HG03354 (cell line): ENCODE results near the gene SHCBP1L.
"Not testable (repeated sequence)": the region's sequence is repeated elsewhere in the genome, so short reads cannot be mapped to it uniquely, and the experiment has no call there.

Experiments used
- ATAC-seq: cut with Tn5 transposase; IDR thresholded peaks from one replicate; pipeline ENCODE4 v1.9.1; 2021; ENCODE audit warnings: mild to moderate bottlenecking; ENCODE audit not compliant: unreplicated experiment, poor library complexity, severe bottlenecking

Gene SHCBP1L

DNA sequence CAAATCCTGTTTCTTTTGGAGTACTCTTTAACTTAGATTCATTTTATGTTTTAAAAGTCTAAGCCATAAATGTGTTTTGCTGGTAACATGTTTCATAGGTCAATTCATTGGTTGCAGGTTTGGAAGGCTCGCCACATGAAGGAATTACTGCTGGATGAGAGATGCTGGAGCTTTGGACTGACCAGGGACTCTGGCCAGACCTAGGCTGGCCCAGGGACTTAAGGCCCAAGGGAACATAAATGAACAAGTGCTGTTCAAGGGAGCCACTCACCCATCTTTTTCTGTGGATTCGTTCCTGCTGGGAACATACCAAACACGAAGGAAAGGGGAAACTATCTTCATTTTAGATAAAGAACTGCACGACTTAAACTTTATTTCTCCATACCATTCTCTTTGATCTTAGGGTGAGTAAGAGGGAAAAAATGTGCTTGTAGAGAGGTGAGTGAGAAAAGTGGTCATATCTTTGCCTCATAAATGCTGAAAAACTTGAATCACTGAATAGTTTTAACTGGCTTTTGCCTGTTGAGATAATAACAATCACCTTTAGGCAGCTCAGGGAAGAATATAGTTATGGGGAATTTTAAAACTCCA, 15.3 kb upstream of the SHCBP1L start:
- no peak for ATAC-seq

DNA sequence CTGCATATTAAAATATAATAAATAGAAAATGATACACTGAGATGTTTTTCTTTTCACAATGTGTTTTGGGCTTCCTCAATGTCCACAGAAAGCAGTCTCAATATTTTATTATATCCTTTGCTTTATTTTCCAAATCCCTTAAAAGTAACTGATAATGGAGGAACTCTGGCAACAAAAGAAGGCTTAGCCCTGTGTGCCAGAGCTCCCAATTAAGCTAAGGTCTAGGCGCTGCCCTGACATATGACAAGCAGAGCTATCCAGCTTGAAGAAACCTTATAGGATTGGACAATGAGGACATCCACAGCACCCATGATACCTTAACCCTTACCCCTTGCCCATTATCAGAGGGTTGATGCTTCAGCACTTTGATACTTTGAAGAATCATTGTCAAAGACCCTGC, 12.9 kb upstream of the SHCBP1L start:
- ATAC-seq: no peak

DNA sequence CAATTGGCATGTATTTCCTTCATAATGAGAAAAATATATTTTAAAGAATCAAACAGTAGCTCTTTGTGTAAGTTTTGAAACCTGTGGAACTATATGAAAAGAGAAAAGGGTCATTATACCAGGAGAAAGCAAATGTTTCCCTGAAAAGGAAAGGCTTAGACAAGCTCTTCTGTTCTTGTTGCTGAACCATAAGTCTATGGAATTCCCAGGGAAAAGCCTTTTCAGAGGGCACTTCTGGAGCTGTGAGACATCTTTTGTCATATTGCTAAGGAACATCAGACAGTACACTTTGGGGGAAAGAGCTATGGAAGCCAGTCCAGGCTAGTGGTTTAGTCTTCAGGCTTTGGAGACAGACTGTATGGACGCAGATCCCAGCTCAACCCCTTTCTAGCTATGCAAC, 12.1 kb upstream of the SHCBP1L start:
- ATAC-seq: no peak

DNA sequence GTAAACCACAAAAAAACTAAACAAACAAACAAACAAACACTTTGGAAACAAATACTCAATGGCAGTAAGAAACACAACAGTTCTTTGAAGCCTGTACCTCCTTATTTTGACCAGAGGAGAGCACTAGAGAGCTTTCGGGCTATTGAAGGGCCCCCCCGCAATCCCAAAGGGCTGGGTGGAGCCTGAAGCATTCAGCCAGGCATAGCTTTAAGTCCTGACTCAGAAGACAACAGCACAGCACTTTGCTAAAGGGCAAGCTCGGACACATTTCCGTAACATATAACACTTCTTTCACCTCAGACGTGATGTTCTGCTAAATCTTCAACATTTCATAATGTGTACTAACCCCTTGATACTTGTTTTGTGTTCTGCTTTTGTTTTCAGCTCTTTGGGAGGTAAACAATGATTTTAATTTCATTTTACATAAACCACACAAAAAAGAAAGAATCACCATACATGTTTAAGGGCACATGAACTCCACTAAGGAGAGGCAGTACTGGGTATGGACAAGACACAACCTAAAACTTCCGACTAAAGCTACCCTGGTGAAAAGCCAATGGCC, 9.7 kb upstream of the SHCBP1L start:
- peak; percentile 90 for ATAC-seq

DNA sequence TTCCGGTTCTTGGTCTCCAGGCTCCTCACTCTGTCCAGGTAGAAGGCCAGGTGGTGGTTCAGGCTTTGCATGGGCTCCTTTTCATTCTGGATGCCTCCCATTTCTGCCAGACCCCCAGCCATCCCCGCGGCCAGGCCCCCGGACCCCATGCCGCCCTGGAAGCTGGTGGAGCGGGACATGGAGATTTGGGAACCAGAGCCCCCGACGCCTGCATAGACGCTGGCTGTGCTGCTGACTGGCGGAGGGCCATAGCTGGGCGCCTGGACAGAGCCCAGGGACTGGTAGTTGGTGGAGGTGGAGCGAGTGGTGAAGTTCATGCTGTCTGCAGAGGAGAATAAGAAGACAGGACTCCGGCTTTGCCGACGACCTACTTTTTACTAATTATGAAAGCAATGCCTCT, 7.1 kb upstream of the SHCBP1L start:
- no peak for ATAC-seq

DNA sequence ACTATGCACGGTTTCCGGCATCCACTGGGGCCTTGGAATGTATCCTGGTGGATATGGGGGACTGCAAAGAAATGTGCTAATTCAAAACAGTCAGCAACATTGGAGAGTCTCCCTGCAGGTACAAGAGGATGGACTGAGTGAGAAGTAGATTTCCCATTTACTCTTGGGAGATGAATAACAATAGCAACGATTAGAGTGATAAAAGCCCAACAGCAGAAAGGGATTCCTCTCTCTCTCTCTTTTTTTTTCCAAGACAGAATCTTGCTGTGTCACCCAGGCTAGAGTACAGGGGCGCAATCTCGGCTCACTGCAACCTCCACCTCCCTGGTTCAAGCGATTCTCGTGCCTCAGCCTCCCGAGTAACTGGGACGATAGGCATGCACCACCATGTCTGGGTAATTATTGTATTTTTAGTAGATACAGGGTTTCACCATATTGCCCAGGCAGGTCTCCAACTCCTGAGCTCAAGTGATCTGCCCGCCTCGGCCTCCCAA, 5.0 kb upstream of the SHCBP1L start:
- ATAC-seq: no peak

DNA sequence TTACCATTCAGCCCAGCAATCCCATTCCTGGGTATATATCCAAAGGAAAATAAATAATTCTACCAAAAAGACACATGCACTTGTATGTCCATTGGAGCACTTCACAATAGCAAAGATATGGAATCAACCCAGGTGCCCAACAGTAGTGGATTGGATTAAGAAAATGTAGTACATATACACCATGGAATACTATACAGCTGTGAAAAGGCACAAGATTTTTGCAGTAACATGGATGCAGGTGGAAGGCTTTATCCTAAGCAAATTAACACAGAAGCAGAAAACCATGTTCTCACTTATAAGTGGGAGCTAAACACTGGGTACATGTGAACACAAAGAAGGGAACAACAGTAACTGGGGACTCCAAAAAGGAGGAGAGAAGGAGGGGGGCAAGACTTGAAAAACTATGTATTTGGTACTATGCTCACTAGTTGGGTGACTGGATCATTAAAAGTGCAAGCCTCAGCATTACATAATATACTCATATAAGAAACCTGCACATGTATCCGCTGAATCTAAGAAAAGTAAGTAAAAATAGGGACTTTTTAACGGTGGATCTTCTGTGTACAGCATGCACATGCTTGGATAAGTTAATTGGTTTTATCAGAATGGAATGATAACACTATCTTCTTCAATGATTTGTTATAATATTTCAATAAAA, 3.9 kb upstream of the SHCBP1L start:
- no peak for ATAC-seq

DNA sequence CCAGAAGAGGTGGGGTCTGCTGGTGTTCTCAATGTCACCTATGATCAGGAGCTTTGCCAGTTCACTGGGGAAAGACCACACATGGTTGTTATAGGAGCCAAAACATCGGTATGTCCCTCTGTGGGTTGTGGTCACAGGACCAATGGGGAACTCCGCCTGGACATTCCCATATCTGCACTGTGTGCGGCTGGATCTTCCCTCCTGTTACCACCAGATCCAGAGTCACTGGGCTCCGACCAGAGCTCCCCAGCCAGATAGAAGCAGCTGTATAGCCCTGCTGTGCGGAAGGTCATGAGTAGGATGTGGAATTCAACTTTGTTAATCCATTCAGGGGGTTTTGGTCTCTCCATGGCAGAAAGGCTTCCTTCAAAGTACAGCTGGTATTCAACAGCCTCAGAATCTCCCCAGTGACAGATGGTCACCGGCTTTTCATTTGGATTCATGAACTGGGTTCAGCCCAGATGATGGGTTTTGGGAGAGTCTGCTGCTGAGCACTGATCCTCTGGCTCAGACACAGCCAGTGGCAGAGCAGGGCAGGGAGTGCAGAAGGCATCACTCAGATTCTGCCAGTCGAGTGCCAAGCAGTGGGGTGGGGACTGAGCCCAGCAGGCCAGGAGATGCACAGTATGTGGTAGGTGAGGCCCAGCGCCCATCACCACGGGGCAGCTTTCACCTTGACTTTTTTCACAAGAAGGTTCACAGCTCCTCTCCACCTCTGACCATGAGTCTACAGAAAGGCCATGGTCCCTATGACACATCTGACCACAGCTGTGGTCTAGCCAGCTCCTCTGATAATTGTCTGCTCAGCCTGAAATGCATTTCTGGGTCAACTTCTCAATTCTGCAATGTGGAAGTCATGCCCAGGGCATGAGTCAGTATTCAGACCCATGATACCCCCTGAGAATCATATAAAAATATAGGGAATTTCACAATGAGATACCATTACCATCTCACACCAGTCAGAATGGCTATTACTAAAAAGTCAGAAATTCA, 2.9 kb upstream of the SHCBP1L start:
- no peak for ATAC-seq

DNA sequence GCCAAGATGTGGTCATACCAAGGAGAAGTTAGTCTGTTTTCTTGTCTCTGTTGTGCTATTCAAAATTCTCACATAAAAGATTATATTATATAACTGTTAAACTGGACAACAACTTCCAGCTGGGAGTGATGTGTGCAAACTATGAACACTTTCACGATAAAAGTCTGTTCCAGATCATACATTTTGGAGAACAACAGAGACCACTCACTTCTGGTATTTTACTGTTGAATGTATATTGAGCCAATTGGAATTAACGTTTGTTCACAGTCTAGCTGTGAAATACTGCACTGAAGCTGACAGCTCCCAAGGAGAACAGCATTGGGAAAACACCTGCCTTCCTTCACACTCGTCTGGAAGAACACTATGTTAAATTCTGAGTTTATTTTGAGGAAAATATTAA, 860 bp upstream of the SHCBP1L start:
- no peak for ATAC-seq

DNA sequence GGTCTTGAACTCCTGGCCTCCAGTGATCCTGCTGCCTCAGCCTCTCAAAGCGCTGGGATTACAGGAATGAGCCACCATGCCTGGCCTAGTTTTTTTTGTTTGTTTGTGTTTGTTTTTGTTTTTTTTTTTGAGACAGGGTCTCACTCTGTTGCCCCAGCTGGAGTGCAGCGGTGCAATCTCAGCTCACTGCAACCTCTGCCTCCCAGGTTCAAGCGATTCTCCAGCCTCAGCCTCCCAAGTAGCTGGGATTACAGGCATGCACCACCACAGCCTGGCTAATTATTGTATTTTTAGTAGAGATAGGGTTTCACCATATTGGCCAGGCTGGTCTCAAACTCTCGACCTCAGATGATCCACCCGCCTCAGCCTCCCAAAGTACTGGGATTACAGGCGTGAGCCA, 9.6 kb downstream of the SHCBP1L start:
- ATAC-seq: not testable (repeated sequence)

DNA sequence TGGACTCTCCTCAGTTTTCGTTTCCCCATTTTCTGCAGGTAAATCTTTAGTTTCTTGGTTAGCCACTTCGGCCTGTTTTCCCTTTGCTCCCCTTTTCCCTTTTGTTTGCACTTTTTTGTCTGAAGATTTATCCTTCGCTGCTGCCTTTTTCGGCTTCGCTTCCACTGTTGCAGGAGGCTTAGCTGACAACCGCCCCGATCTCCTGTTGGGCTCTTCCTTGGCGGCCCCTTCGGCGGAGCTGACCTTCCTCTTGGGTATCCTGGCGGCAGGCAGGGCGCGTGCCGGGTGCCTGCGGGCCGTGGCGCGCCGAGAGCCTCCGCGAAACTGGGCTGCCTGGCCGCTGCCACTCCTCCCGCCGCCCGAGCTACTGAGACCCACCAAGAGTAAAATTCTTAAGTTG, 10.8 kb downstream of the SHCBP1L start:
- not testable (repeated sequence) for ATAC-seq

DNA sequence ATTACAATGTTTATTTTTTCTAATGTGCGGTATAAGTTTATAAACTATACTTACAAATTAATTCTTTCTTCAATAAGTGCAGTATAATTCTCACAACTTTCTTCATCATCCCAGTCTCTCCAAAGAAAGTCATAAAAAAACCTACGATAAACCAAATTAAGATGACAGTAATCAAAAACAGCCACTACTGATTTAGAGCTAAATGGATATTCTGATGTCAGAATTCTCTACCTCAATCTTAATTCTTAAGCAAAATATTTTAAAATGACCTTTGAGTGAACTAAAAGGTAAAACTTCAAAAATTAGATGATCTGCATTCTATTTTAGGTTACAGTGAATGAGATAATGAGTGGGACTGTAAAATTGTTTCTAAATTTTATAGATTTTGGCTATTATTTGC, 13.6 kb downstream of the SHCBP1L start:
- no peak for ATAC-seq

DNA sequence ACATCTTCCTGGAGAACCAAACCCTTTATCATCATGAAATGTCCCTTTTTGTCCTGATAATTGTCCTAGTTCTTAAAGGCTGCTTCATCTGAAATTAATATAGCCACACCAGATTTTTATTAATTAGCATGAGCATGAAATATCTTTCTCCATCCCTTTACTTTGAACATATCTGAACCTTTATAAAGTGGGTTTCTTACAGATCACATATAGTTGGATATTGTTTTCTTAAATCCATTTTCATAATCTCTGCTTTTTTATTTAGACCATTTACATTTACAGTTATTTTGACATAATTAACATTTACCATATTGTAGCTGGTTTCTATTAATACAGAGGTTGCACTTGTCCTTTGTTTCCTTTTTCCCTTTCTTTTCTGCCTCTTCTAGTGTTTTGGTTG, 17.2 kb downstream of the SHCBP1L start:
- no peak for ATAC-seq

DNA sequence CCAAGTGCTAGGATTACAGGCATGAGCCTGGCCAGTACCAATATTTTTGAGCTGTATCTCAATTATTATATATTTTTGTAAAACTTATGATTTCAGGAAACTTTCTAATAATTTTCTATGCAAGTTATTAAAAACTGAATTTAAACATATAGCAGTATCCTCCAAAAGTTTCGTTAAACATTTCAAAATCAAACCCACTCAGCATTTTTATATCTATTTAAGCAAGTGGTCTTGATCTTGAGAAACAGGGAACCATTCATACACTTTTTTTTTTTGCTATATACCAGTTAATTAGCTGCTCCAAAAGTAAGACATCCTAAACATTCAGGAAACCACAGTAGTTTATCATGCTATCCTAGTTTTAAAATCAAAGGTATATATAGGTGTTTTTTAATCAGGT, 22.0 kb downstream of the SHCBP1L start:
- ATAC-seq: no peak

DNA sequence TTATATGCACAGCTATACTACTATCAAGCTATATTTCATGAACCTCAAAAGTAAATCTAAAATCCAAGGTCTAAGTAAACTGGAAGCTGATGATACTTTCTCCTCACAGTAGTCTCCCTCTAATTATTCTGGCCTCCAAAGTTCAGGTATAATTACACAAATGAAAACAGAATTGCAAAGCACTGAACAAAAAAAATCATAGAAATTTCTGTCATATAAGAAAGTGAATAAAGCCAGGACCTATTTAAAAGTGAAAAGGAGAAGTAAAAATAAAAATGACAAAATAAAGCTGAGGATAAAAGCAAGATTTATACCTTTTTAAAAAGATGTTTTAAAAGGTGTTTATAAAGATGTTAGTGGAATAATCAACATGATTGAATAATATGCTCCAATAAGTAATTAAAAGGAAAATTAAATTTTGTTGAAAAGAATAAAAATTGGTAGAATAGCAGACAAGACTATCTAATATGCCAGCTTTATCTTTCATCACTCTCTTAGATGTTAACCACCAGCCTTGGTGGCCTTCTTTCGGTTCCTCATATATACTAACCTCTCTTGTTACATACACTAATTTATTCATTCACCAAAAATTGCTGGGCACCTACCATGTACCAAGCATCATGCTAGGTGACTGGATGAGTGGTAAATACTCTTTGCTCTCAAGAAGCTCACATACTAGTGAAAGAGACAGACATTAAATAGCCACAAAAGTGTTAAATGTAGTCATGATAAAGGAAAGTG, 25.1 kb downstream of the SHCBP1L start:
- peak; percentile 47 for ATAC-seq

DNA sequence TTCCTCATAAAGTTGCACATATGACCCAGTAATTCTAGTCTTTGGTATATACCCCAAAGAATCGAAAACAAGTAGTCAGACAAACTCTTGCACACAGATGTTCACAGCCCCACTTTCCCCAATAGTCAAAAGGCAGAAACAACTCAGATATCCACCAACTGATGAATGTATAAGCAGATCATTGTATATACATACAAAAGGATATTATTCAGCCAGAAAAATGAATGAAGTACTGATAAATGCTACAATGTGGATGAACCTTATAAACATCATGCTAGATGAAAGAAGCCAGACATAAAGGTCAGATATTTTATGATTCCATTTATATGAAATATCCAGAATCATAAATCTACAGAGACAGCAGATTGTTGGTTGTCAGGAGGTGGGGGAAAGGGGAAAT, 27.3 kb downstream of the SHCBP1L start:
- ATAC-seq: no peak

DNA sequence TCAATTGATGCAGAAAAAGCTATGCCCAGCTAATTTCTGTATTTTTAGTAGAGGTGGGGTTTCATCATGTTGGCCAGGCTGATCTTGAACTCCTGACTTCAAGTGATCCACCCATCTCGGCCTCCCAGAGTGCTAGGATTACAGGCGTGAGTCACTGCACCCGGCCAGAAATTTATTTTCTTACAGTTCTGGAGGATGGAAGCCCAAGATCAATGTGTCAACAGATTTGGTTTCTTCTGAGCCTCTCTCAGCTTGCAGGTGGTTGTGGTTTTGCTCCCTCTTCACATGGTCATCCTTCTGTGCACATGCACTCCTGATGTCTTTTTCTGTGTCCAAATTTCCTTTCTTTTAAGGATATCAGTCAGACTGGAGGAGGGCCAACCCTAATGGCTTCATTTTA, 35.6 kb downstream of the SHCBP1L start:
- no peak for ATAC-seq

DNA sequence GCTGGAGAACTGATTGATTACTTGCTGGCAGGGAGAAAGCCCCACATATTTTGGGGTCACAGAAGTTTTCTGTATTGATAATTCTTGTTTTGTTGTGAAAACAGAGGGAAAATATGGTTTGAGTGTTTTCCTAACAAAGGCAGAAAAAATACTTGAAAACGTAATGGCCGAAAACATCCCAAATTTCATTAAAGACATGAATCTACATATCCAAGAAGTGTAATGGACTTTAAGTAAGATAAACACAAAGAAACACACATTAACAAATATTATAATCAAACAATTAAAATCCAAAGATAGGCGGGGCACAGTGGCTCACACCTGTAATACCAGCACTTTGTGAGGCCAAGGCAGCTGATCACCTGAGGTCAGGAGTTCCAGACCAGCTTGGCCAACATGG, 39.6 kb downstream of the SHCBP1L start:
- ATAC-seq: no peak

DNA sequence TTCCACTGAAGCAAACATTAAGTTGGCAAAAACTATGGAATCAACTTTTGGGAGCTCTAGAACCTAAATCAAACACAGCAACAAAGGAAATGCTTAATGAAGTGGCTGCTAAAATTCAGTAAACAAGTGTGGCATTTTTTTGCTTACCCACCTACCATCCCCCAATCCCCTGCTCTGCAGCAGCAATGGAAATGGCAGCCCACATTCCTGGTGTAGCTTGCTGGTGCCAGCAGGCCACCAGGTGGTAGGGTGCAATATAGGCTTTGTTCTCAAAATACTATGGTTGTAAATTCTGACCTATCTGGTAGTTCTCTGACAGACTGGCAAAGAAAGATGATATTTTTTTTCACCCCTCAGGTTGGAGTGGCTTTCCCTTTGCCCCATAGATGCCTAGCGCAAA, 42.8 kb downstream of the SHCBP1L start:
- no peak for ATAC-seq

DNA sequence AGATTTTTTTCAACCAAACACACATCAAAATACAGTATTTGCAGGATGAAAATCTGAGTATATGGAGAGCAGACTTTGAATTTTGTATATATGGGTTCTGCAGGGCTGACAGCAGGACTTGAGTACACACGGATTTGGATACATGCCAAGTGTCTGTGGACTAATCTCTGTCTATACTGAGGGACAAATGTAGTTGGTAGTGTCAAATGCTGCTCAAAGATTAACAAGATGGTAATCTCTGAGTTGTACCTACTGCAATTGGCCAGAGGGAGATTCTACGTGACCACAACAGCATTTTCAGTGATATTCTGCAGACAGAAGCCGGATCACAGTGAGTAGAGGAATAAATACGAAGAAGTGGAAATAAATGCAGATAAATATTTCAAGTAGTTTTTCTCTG, 43.4 kb downstream of the SHCBP1L start:
- no peak for ATAC-seq
